Liver (tissue), 9 donors: ENCODE measurements around the gene FLNA. TPM values are rescaled to one million over a fixed set of nuclear protein-coding genes. Genes with fewer than 3 reads are reported as not detected.

Source experiments
- DNase-seq: peaks from one replicate; pipeline ENCODE4 v3.0.0-alpha.2; 2017; ENCODE audit warnings: low spot score
- H3K27ac ChIP-seq, 2 donors: one replicate each; pipeline ENCODE4 v1.7.0; 2013; ENCODE audit warnings: inconsistent platforms in 2 of 2, low read length in 2 of 2, control low read depth in 1 of 2, low read depth in 1 of 2, mild to moderate bottlenecking in 1 of 2
- H3K27me3 ChIP-seq, 4 donors: one replicate each; pipeline versions ENCODE4 v1.6.1 to v1.7.0; 2013; ENCODE audit warnings: low read length in 3 of 4, inconsistent platforms in 1 of 4, mild to moderate bottlenecking in 1 of 4, moderate library complexity in 1 of 4; ENCODE audit not compliant: control insufficient read depth in 4 of 4, insufficient read depth in 4 of 4
- H3K36me3 ChIP-seq, 4 donors: one replicate each; pipeline versions ENCODE4 v1.6.1 to v1.7.0; 2013; ENCODE audit warnings: low read length in 3 of 4, mild to moderate bottlenecking in 3 of 4, low read depth in 1 of 4, moderate library complexity in 1 of 4; ENCODE audit not compliant: control insufficient read depth in 4 of 4, insufficient read depth in 3 of 4
- H3K4me1 ChIP-seq, 4 donors: one replicate each; pipeline versions ENCODE4 v1.6.1 to v1.7.0; 2013; ENCODE audit warnings: low read length in 3 of 4, mild to moderate bottlenecking in 3 of 4, moderate library complexity in 1 of 4; ENCODE audit not compliant: control insufficient read depth in 4 of 4, insufficient read depth in 4 of 4
- H3K4me3 ChIP-seq, 3 donors: one replicate each; pipeline versions ENCODE4 v1.6.1 to v1.7.0; 2013; ENCODE audit warnings: low read length in 3 of 3, control low read depth in 1 of 3, low read depth in 1 of 3, mild to moderate bottlenecking in 1 of 3
- H3K9ac ChIP-seq, 2 donors: one replicate each; pipeline ENCODE4 v1.7.0; 2013; ENCODE audit warnings: low read length in 2 of 2, mild to moderate bottlenecking in 2 of 2, moderate library complexity in 2 of 2, control low read depth in 1 of 2, low read depth in 1 of 2
- H3K9me3 ChIP-seq, 4 donors: one replicate each; pipeline versions ENCODE4 v1.6.1 to v1.7.0; 2013; ENCODE audit warnings: low read length in 3 of 4; ENCODE audit not compliant: control insufficient read depth in 4 of 4
- ATF3 ChIP-seq: IDR thresholded peaks from 2 replicates; pipeline ENCODE4 v1.6.1; 2016; ENCODE audit warnings: antibody characterized with exemption
- EGR1 ChIP-seq, 2 donors: IDR thresholded peaks; 2 replicates each; pipeline ENCODE4 v1.6.1; 2016 to 2018; ENCODE audit warnings: antibody characterized with exemption in 2 of 2, low read depth in 2 of 2
- FOXA1 ChIP-seq: IDR thresholded peaks from 2 replicates; pipeline ENCODE4 v1.6.1; 2016; ENCODE audit warnings: antibody characterized with exemption
- FOXA2 ChIP-seq: IDR thresholded peaks from 2 replicates; pipeline ENCODE4 v1.6.1; 2016; ENCODE audit warnings: antibody characterized with exemption
- GABPA ChIP-seq, 2 donors: IDR thresholded peaks in 1 of 2; conservative IDR thresholded peaks in 1 of 2; 2 replicates each; pipeline ENCODE4 v1.6.1; 2016; ENCODE audit warnings: antibody characterized with exemption in 2 of 2, mild to moderate bottlenecking in 1 of 2, moderate library complexity in 1 of 2
- HNF4A ChIP-seq, 2 donors: conservative IDR thresholded peaks; 2 replicates each; pipeline ENCODE4 v1.6.1; 2016; ENCODE audit warnings: antibody characterized with exemption in 2 of 2, mild to moderate bottlenecking in 2 of 2
- HNF4G ChIP-seq: IDR thresholded peaks from 2 replicates; pipeline ENCODE4 v1.6.1; 2016; ENCODE audit warnings: antibody characterized with exemption
- JUND ChIP-seq, 2 donors: IDR thresholded peaks; 2 replicates each; pipeline ENCODE4 v1.6.1; 2016; ENCODE audit warnings: antibody characterized with exemption in 2 of 2
- MAX ChIP-seq: IDR thresholded peaks from 2 replicates; pipeline ENCODE4 v1.6.1; 2016; ENCODE audit warnings: antibody characterized with exemption
- NR2F2 ChIP-seq: IDR thresholded peaks from 2 replicates; pipeline ENCODE4 v1.6.1; 2016; ENCODE audit warnings: antibody characterized with exemption
- RAD21 ChIP-seq, 2 donors: IDR thresholded peaks; 2 replicates each; pipeline ENCODE4 v1.6.1; 2016; ENCODE audit warnings: antibody characterized with exemption in 2 of 2, mild to moderate bottlenecking in 2 of 2
- RXRA ChIP-seq, 2 donors: IDR thresholded peaks; 2 replicates each; pipeline ENCODE4 v1.6.1; 2017 to 2018; ENCODE audit warnings: antibody characterized with exemption in 2 of 2, mild to moderate bottlenecking in 1 of 2
- SP1 ChIP-seq: IDR thresholded peaks from 2 replicates; pipeline ENCODE4 v1.6.1; 2018; ENCODE audit warnings: antibody characterized with exemption, mild to moderate bottlenecking
- TAF1 ChIP-seq: conservative IDR thresholded peaks from 2 replicates; pipeline ENCODE4 v1.6.1; 2016; ENCODE audit warnings: antibody characterized with exemption, mild to moderate bottlenecking
- YY1 ChIP-seq: IDR thresholded peaks from 2 replicates; pipeline ENCODE4 v1.6.1; 2016; ENCODE audit warnings: antibody characterized with exemption, mild to moderate bottlenecking
- ZBTB33 ChIP-seq: IDR thresholded peaks from 2 replicates; pipeline ENCODE4 v1.6.1; 2016; ENCODE audit warnings: antibody characterized with exemption
- WGBS: extraction: QIAGEN DNeasy Blood & Tissue Kit; methylation state at CpG from one replicate; pipeline ENCODE4 v1.1.7; 2013; 5-methylcytosine and 5-hydroxymethylcytosine counted together
- polyA plus RNA-seq, 2 donors: library from polyadenylated mRNA; stranded (reverse) in 1 of 2; unstranded in 1 of 2; fragments of 200-250 nt in 1 of 2; fragments of >200 nt in 1 of 2; fragmentation: Nextera tagmentation in 1 of 2; extraction: Ambion mirVana in 1 of 2; gene quantifications; one replicate each; pipeline versions ENCODE4 v1.2.1 to v1.2.3, GENCODE V29; 2013 to 2015
- total RNA-seq, 2 donors: library from RNA; depleted of rRNA; stranded (reverse); fragments of >200 nt; gene quantifications; one replicate each; pipeline ENCODE4 v1.2.3, GENCODE V29; 2014
- TF ChIP-seq, protein P1 (sequence below): fragments of 150-350 bp; IDR thresholded peaks from 2 replicates; pipeline ENCODE4 v1.5.1; 2017; ENCODE audit warnings: improper control_type of control experiment, low read depth, low read length; ENCODE audit not compliant: missing input control
- TF ChIP-seq, protein P2 (sequence below): IDR thresholded peaks from 2 replicates; pipeline ENCODE4 v1.6.1; 2016; ENCODE audit warnings: antibody characterized with exemption, mild to moderate bottlenecking
- donor health status: healthy.
- donor health status: healthy.
- donor health status: healthy.
- donor health status: healthy.
- donor health status: healthy.

FLNA gene
- total and polyA plus RNA-seq, 4 donors, result 23.4 to 152 (median 118) TPM

- Histone ChIP-seq H3K4me3 (no peak overlapping the region), H3K4me1 (peaks cover 0 to 5% (median under 1%) of the 10 kb centered on the region in 4 donors), H3K9ac (no peak overlapping the region), H3K9me3 (no peaks in the 10 kb centered on the region), H3K27ac (no peak overlapping the region), H3K27me3 (no peaks in the 10 kb centered on the region), H3K36me3 (no peaks in the 10 kb centered on the region)
- TF ChIP-seq HNF4G (no peak), FOXA1 (no peak), YY1 (no peak), FOXA2 (no peak), GABPA (IDR thresholded peaks at IDR 0.05 in 1 of 2, conservative IDR thresholded peaks at IDR 0.05 in 1 of 2) (no peak), SP1 (no peak), RAD21 (IDR thresholded peaks at IDR 0.05) (no peak), TAF1 (no peak), NR2F2 (no peak), MAX (no peak), ZBTB33 (no peak), JUND (IDR thresholded peaks at IDR 0.05) (no peak), RXRA (IDR thresholded peaks at IDR 0.05) (no peak)
- TF ChIP-seq, protein P1, sequence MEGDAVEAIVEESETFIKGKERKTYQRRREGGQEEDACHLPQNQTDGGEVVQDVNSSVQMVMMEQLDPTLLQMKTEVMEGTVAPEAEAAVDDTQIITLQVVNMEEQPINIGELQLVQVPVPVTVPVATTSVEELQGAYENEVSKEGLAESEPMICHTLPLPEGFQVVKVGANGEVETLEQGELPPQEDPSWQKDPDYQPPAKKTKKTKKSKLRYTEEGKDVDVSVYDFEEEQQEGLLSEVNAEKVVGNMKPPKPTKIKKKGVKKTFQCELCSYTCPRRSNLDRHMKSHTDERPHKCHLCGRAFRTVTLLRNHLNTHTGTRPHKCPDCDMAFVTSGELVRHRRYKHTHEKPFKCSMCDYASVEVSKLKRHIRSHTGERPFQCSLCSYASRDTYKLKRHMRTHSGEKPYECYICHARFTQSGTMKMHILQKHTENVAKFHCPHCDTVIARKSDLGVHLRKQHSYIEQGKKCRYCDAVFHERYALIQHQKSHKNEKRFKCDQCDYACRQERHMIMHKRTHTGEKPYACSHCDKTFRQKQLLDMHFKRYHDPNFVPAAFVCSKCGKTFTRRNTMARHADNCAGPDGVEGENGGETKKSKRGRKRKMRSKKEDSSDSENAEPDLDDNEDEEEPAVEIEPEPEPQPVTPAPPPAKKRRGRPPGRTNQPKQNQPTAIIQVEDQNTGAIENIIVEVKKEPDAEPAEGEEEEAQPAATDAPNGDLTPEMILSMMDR, result no peak
- WGBS, result 83% methylated on average over 11 of the region's 11 CpGs
- DNase-seq, result no peak
Observed at GRCh38 chrX:154305541-154306205, 68.8 kb downstream of the FLNA start.

- Histone ChIP-seq H3K9ac (no peak overlapping the region), H3K4me3 (no peak overlapping the region), H3K27me3 (no peaks in the 10 kb centered on the region), H3K4me1 (peaks cover 0 to 5% (median under 1%) of the 10 kb centered on the region in 4 donors), H3K36me3 (no peaks in the 10 kb centered on the region), H3K27ac (no peak overlapping the region), H3K9me3 (no peaks in the 10 kb centered on the region)
- WGBS, result 87% methylated on average over 10 of the region's 10 CpGs
- TF ChIP-seq TAF1, result no peak
- TF ChIP-seq YY1, result no peak
- TF ChIP-seq HNF4G, result no peak
- no peak for TF ChIP-seq FOXA2
- no peak for TF ChIP-seq HNF4A (conservative IDR thresholded peaks at IDR 0.05)
- TF ChIP-seq, protein P2, sequence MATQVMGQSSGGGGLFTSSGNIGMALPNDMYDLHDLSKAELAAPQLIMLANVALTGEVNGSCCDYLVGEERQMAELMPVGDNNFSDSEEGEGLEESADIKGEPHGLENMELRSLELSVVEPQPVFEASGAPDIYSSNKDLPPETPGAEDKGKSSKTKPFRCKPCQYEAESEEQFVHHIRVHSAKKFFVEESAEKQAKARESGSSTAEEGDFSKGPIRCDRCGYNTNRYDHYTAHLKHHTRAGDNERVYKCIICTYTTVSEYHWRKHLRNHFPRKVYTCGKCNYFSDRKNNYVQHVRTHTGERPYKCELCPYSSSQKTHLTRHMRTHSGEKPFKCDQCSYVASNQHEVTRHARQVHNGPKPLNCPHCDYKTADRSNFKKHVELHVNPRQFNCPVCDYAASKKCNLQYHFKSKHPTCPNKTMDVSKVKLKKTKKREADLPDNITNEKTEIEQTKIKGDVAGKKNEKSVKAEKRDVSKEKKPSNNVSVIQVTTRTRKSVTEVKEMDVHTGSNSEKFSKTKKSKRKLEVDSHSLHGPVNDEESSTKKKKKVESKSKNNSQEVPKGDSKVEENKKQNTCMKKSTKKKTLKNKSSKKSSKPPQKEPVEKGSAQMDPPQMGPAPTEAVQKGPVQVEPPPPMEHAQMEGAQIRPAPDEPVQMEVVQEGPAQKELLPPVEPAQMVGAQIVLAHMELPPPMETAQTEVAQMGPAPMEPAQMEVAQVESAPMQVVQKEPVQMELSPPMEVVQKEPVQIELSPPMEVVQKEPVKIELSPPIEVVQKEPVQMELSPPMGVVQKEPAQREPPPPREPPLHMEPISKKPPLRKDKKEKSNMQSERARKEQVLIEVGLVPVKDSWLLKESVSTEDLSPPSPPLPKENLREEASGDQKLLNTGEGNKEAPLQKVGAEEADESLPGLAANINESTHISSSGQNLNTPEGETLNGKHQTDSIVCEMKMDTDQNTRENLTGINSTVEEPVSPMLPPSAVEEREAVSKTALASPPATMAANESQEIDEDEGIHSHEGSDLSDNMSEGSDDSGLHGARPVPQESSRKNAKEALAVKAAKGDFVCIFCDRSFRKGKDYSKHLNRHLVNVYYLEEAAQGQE, result no peak
- no peak for TF ChIP-seq ATF3
- TF ChIP-seq ZBTB33, result no peak
- no peak for TF ChIP-seq JUND (IDR thresholded peaks at IDR 0.05)
- TF ChIP-seq, protein P1, result no peak
- no peak for TF ChIP-seq EGR1 (IDR thresholded peaks at IDR 0.05; ENCODE audit: low read depth in 2 of 2)
- TF ChIP-seq RAD21 (IDR thresholded peaks at IDR 0.05), result no peak
- no peak for TF ChIP-seq MAX
- TF ChIP-seq NR2F2, result no peak
- no peak for TF ChIP-seq FOXA1
- DNase-seq, result no peak
Observed at GRCh38 chrX:154304846-154305245, 69.6 kb downstream of the FLNA start.
